Measurements from ENCODE around the gene TMEM187. TPM values are rescaled to one million over a fixed set of nuclear protein-coding genes. Genes with fewer than 3 reads are reported as not detected.

Gene TMEM187
- total and polyA plus RNA-seq, 9 donors, result 2.6 to 11.6 (median 9.4) TPM

DNA sequence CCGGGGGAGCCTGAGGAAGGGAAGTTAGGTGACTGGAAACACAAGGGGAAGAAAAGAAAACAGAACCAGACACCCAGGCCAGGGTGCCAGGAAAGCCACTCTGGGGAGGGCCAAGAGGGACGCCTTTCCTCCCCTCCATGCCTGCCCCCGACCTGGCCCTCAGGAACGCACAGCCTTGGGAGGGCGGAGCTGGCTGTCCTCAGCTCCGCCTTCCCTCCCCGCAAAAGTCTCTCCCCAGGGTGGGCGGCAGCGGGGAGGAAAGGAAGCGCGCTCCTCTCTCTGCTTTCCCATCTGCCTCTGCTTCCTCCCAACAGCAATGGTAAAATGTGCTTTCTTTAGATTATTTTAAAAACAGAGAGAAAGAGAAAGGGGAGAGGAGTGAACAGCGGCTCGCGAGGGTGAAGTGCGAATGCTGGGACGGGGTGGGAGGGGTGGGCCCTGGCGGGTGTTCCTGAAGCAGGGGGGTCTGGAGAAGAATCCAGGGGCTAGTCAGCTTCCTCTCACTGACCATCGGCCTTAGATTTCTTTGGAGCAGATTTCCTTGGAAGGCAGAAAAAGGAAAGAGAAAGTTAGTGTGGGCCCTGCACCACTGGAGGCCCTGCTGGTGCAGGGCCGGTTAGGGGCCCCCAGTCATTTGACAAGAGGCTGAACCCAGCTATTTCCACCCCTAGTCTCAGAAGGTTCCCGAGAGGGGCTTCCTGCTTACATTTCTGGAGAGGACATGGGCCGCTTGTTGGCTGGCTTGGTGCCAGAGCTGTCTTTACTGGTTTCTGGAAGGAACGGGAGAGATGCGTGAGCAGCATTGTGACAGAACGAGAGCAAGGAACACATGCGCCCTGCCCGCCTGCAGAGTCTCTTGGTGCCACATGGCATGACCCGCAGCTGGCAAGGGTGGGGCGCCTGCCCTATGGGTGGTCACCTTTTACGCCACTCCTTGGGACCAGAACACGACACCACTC, 23.4 kb upstream of the TMEM187 start:
- H3K4me1 ChIP-seq (ENCODE audit: insufficient read depth), result peaks cover 4% of the 10 kb centered on the region
- 68 to 76% (median 71%) methylated on average over 30 of the region's 30 CpGs for WGBS, 3 donors
- H3K36me3 ChIP-seq, result no peaks in the 10 kb centered on the region

DNA sequence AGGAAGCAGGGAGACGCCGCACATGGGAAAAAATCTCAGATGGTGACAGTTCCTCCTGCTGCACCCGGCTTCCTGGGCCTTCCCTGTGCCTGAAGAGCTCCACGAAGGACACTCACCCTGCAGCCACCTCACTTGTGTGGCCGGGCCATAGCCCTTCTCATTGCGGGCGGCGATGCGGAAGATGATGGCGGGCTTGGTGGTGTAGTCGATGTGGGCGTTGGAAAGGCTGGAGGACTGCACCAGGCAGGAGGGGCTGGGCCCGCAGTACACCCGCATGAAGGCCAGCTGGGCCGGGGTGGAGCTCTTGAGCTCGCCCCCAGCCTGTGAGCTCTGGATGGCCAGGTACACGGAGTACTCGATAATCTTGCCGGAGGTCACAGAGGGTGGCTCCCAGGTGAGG, 22.4 kb upstream of the TMEM187 start:
- intact Hi-C loops (cut with DNase I), result loop anchor here in 3 of 4 donors (5.0 to 10.0 kb wide), 3 partner anchors 183 to 405 kb away; partner anchors contain the start of gene PLXNB3 (in 1 of the 3)
- WGBS, 3 donors, result 86 to 90% (median 88%) methylated on average over 19 of the region's 19 CpGs
- Histone ChIP-seq H3K4me3 (no peak overlapping the region), H3K4me1 (ENCODE audit: insufficient read depth) (peaks cover 4% of the 10 kb centered on the region), H3K27me3 (no peaks in the 10 kb centered on the region), H3K36me3 (no peaks in the 10 kb centered on the region), H3K9me3 (no peaks in the 10 kb centered on the region), H3K27ac (no peak overlapping the region)
- TF ChIP-seq POLR2A (IDR thresholded peaks at IDR 0.05), result no peak
- no peak for TF ChIP-seq CTCF (IDR thresholded peaks at IDR 0.05)
- no peak for TF ChIP-seq EP300 (IDR thresholded peaks at IDR 0.05)
- no peak for DNase-seq

More for the DNA sequence above, 23.4 kb upstream of the TMEM187 start:
- peak in 1 of 5 donors; percentile 55 for DNase-seq
- no peak overlapping the region for H3K4me3 ChIP-seq
- peak overlapping the region in 1 of 2 donors; percentile 6 for H3K27ac ChIP-seq
- no peaks in the 10 kb centered on the region for H3K27me3 ChIP-seq
- intact Hi-C loops (cut with DNase I), result loop anchor here in 2 of 4 donors (10.0 kb wide), 2 partner anchors 344 to 984 kb away; no protein-coding TSS in a partner anchor
- TF ChIP-seq POLR2A (IDR thresholded peaks at IDR 0.05), result no peak
- no peak for TF ChIP-seq CTCF (IDR thresholded peaks at IDR 0.05)
- no peak for TF ChIP-seq EP300 (IDR thresholded peaks at IDR 0.05)
- H3K9me3 ChIP-seq, result no peaks in the 10 kb centered on the region

- Histone ChIP-seq H3K4me3 (no peak overlapping the region), H3K4me1 (ENCODE audit: insufficient read depth) (peaks cover 4% of the 10 kb centered on the region), H3K27ac (no peak overlapping the region), H3K27me3 (no peaks in the 10 kb centered on the region), H3K36me3 (no peaks in the 10 kb centered on the region), H3K9me3 (no peaks in the 10 kb centered on the region)
- intact Hi-C loops (cut with DNase I), result loop anchor here in 3 of 4 donors (2.0 to 10.0 kb wide), 4 partner anchors 185 to 407 kb away; partner anchors contain the start of gene PLXNB3 (in 2 of the 3)
- 93 to 94% (median 93%) methylated on average over 27 to 28 of the region's 28 CpGs for WGBS, 3 donors
- DNase-seq, result no peak
- TF ChIP-seq EP300 (IDR thresholded peaks at IDR 0.05), result no peak
- no peak for TF ChIP-seq POLR2A (IDR thresholded peaks at IDR 0.05)
- no peak for TF ChIP-seq CTCF (IDR thresholded peaks at IDR 0.05)
These were observed 20.7 kb upstream of the TMEM187 start for GRCh38 chrX:153951683-153952372.

- whole genome bisulfite sequencing, 3 donors, result 87 to 94% (median 92%) methylated on average over 25 to 32 of the region's 32 CpGs
- Histone ChIP-seq H3K4me1 (ENCODE audit: insufficient read depth) (peaks cover 4% of the 10 kb centered on the region), H3K36me3 (no peaks in the 10 kb centered on the region), H3K9me3 (no peaks in the 10 kb centered on the region), H3K27me3 (no peaks in the 10 kb centered on the region), H3K4me3 (no peak overlapping the region), H3K27ac (no peak overlapping the region)
- no peak for TF ChIP-seq CTCF (IDR thresholded peaks at IDR 0.05)
- no peak for TF ChIP-seq POLR2A (IDR thresholded peaks at IDR 0.05)
- TF ChIP-seq EP300 (IDR thresholded peaks at IDR 0.05), result no peak
- intact Hi-C loops (cut with DNase I), result loop anchor here in 3 of 4 donors (2.0 to 10.0 kb wide), 4 partner anchors 185 to 408 kb away; partner anchors contain the start of gene PLXNB3 (in 2 of the 3)
- no peak for DNase-seq
These were observed 20.1 kb upstream of the TMEM187 start for GRCh38 chrX:153952373-153953026.

Measured in ovary (tissue), 9 donors.